Endothelial cell of umbilical vein (primary cell): ENCODE measurements around the gene TPK1. TPM values are rescaled to one million over a fixed set of nuclear protein-coding genes. Genes with fewer than 3 reads are reported as not detected.

Experiments used
- BruUV-seq: library from RNA; stranded (reverse); fragments of 400-500 nt; replicated peaks from 2 replicates; lab custom pipeline; 2021; lab: Mats Ljungman, UMichigan
- CTCF ChIA-PET: fragments of 300-600, 350-600 bp; sonication (Branson Sonifier 250); formaldehyde crosslinking; loops from one replicate; lab custom pipeline; 2021; ENCODE audit warnings: antibody characterized with exemption, inconsistent platforms; lab: Charles Lee
- POLR2A ChIA-PET: fragments of 300-600, 350-600 bp; sonication (Branson Sonifier 250); formaldehyde crosslinking; loops from one replicate; lab custom pipeline; 2021; ENCODE audit warnings: antibody characterized with exemption, inconsistent platforms; lab: Charles Lee
- DNase-seq: peaks from one replicate; pipeline ENCODE4 v3.0.0-alpha.2; 2011; ENCODE audit warnings: low read depth, low spot score
- FAIRE-seq: peaks from 2 replicates; lab custom pipeline; 2011; peaks lifted over from hg19 to GRCh38; lab: Jason Lieb, UNC
- H2AFZ ChIP-seq: 2 replicates; pipeline ENCODE4 v1.6.0; 2012; ENCODE audit warnings: low read depth, low read length, control low read depth, inconsistent platforms
- H3K27ac ChIP-seq: 2 replicates; pipeline ENCODE4 v1.5.1; 2011; ENCODE audit warnings: low read depth, mild to moderate bottlenecking, control low read depth, low read length, moderate library complexity; ENCODE audit not compliant: insufficient read depth
- H3K27me3 ChIP-seq, 2 experiments: 2 replicates each; pipeline versions ENCODE4 v1.6.0 to v1.6.1; 2011; ENCODE audit warnings: low read length in 2 of 2, mixed read lengths in 1 of 2; ENCODE audit not compliant: control insufficient read depth in 2 of 2, insufficient read depth in 2 of 2
- H3K36me3 ChIP-seq, 2 experiments: 2 replicates in 1 of 2; 3 replicates in 1 of 2; pipeline ENCODE4 v1.5.1; 2011; ENCODE audit warnings: low read length in 2 of 2, mild to moderate bottlenecking in 1 of 2, moderate library complexity in 1 of 2; ENCODE audit not compliant: control insufficient read depth in 2 of 2, insufficient read depth in 2 of 2; ENCODE audit errors: extremely low read depth in 1 of 2
- H3K4me1 ChIP-seq: 3 replicates; pipeline ENCODE4 v1.5.1; 2011; ENCODE audit warnings: mild to moderate bottlenecking, low read length; ENCODE audit not compliant: control insufficient read depth, insufficient read depth; ENCODE audit errors: extremely low read depth
- H3K4me2 ChIP-seq: 2 replicates; pipeline ENCODE4 v1.6.1; 2011; ENCODE audit warnings: low read length, control low read depth, mixed read lengths; ENCODE audit not compliant: insufficient read depth
- H3K4me3 ChIP-seq, 3 experiments: fragments of 200-600 bp in 1 of 3; sonication (generic), shearing (Covaris generic) in 1 of 3; replicated peaks in 1 of 3; 2 replicates each; pipeline ENCODE4 v1.5.1; 2011 to 2016; ENCODE audit warnings: control low read depth in 3 of 3, low read length in 3 of 3, mild to moderate bottlenecking in 2 of 3, inconsistent platforms in 1 of 3, low read depth in 1 of 3, moderate library complexity in 1 of 3; ENCODE audit not compliant: insufficient read depth in 1 of 3
- H3K79me2 ChIP-seq: 2 replicates; pipeline ENCODE4 v1.6.0; 2012; ENCODE audit warnings: low read length, inconsistent platforms; ENCODE audit not compliant: control insufficient read depth, insufficient read depth
- H3K9ac ChIP-seq: replicated peaks from 2 replicates; pipeline ENCODE3; 2011; ENCODE audit warnings: low read length, control low read depth; ENCODE audit not compliant: insufficient read depth; ENCODE audit errors: extremely low read depth
- H3K9me1 ChIP-seq: replicated peaks from 3 replicates; pipeline ENCODE4 v1.6.0; 2011; ENCODE audit warnings: mild to moderate bottlenecking, low read length; ENCODE audit not compliant: control insufficient read depth, insufficient read depth; ENCODE audit errors: extremely low read depth
- H3K9me3 ChIP-seq: replicated peaks from 2 replicates; pipeline ENCODE4 v1.5.1; 2012; ENCODE audit warnings: low read length, inconsistent platforms; ENCODE audit not compliant: control insufficient read depth, insufficient read depth
- H4K20me1 ChIP-seq: replicated peaks from 2 replicates; pipeline ENCODE3; 2011; ENCODE audit warnings: mild to moderate bottlenecking, low read length; ENCODE audit not compliant: control insufficient read depth, insufficient read depth; ENCODE audit errors: extremely low read depth
- CTCF ChIP-seq, 2 donors: IDR thresholded peaks; 1 replicate in 1 of 2; 2 replicates in 1 of 2; pipeline ENCODE4 v1.5.1; 2011; ENCODE audit warnings: low read length in 2 of 2, mild to moderate bottlenecking in 2 of 2, moderate library complexity in 2 of 2, control low read depth in 1 of 2, inconsistent platforms in 1 of 2, low read depth in 1 of 2; ENCODE audit not compliant: insufficient read depth in 1 of 2; ENCODE audit errors: extremely low read depth in 1 of 2
- EZH2 ChIP-seq: IDR thresholded peaks from 2 replicates; pipeline ENCODE4 v1.6.1; 2012; ENCODE audit warnings: borderline replicate concordance, low read depth, mild to moderate bottlenecking, moderate library complexity, low read length, inconsistent platforms; ENCODE audit not compliant: severe bottlenecking
- FOS ChIP-seq: IDR thresholded peaks from 2 replicates; pipeline ENCODE4 v1.6.1; 2011; ENCODE audit warnings: mild to moderate bottlenecking, low read length, moderate library complexity, borderline replicate concordance; ENCODE audit not compliant: insufficient read depth
- GATA2 ChIP-seq: IDR thresholded peaks from 2 replicates; pipeline ENCODE4 v1.7.0; 2011; ENCODE audit warnings: low read depth, mild to moderate bottlenecking, moderate library complexity, mixed read lengths, low read length; ENCODE audit not compliant: insufficient read length, insufficient read depth
- JUN ChIP-seq: IDR thresholded peaks from 2 replicates; pipeline ENCODE4 v1.6.1; 2011; ENCODE audit warnings: borderline replicate concordance, low read depth; ENCODE audit not compliant: insufficient read length, insufficient read depth
- MAX ChIP-seq: IDR thresholded peaks from 2 replicates; pipeline ENCODE4 v1.6.1; 2011; ENCODE audit not compliant: insufficient read depth, insufficient read length
- MYC ChIP-seq: IDR thresholded peaks from one replicate; pipeline ENCODE4 v1.6.1; 2011; ENCODE audit warnings: mild to moderate bottlenecking, low read depth, low read length
- POLR2A ChIP-seq: IDR thresholded peaks from 2 replicates; pipeline ENCODE4 v1.6.1; 2012; ENCODE audit warnings: low read depth, mild to moderate bottlenecking, control low read depth, low read length
- POLR2AphosphoS5 ChIP-seq: IDR thresholded peaks from 2 replicates; pipeline ENCODE4 v1.6.1; 2012; ENCODE audit warnings: low read depth, mild to moderate bottlenecking, control low read depth, low read length, moderate library complexity; ENCODE audit not compliant: insufficient read depth
- dilution Hi-C: fragments of 300-500 bp; cut with MboI; formaldehyde crosslinking; loops from one replicate; pipeline ENCODE4 v1.15.0; 2019; ENCODE audit warnings: low sequenced_read_pairs; ENCODE audit not compliant: extremely low pct_ligation_motif_present
- intact Hi-C: fragments of 100-400 bp; cut with micrococcal nuclease; formaldehyde crosslinking; loops from one replicate; pipeline ENCODE4 v1.10.0; 2022
- polyA plus RNA-seq, 4 experiments: library from polyadenylated mRNA; depleted of rRNA in 3 of 4; stranded (reverse) in 3 of 4; unstranded in 1 of 4; fragments of >200 nt; gene quantifications; 2 replicates each; pipeline versions ENCODE4 v1.2.1 to v1.2.3, GENCODE V29; 2011 to 2012; ENCODE audit warnings: missing spikeins in 1 of 4
- total RNA-seq: library from RNA; stranded (reverse); gene quantifications from 2 replicates; pipeline ENCODE4 v1.2.3, GENCODE V29; 2021

The TPK1 gene
- total and polyA plus RNA-seq, 2 donors (not counting 3 experiments of a cell fraction or from before 2014, with no cell fraction given), result 7.5 to 9.3 TPM

- ChIA-PET CTCF (no interaction called here), POLR2A (no interaction called here)
- peaks cover 8% of the 10 kb centered on the region for H3K4me1 ChIP-seq
- dilution Hi-C loops, result no loop called here
- DNase-seq (no peak), FAIRE-seq (no peak)
- no peak overlapping the region for H3K27ac ChIP-seq
- H3K36me3 ChIP-seq, result no peaks in the 10 kb centered on the region
- intact Hi-C loops, result no loop called here
- no peaks in the 10 kb centered on the region for H4K20me1 ChIP-seq
- H3K4me3 ChIP-seq, result no peak overlapping the region
- H3K79me2 ChIP-seq, result no peaks in the 10 kb centered on the region
- no peaks in the 10 kb centered on the region for H3K9me3 ChIP-seq
- no peaks in the 10 kb centered on the region for H3K27me3 ChIP-seq
- TF ChIP-seq CTCF (IDR thresholded peaks at IDR 0.05; ENCODE audit: extremely low read depth in 1 of 2, insufficient read depth in 1 of 2, low read depth in 1 of 2, low read length in 2 of 2) (no peak), MYC (no peak), MAX (no peak), POLR2A (no peak), GATA2 (no peak), FOS (no peak), POLR2AphosphoS5 (no peak), JUN (no peak), EZH2 (no peak)
- peaks cover 2% of the 10 kb centered on the region for H3K9me1 ChIP-seq
- H2AFZ ChIP-seq, result no peak overlapping the region
- no TSS peak for BruUV-seq
- H3K4me2 ChIP-seq, result no peak overlapping the region
- H3K9ac ChIP-seq, result no peak overlapping the region
These were observed 16.3 kb downstream of the TPK1 start for GRCh38 chr7:144819566-144819965.
